Stimulated activated naive CD8-positive, alpha-beta T cell treated with anti-CD3 and anti-CD28 coated beads, Interleukin-15, Interleukin-2, amounts not matched to agents 100 ng/mL and 50 ng/mL, for 24 hours (primary cell): ENCODE results near the gene DHX30.
"Not testable (repeated sequence)": the region's sequence is repeated elsewhere in the genome, so short reads cannot be mapped to it uniquely, and the experiment has no call there.

ENCODE experiments used
- H3K27ac Mint-ChIP-seq: one replicate; pipeline ENCODE4 v1.8.0; 2021; ENCODE audit warnings: mild to moderate bottlenecking, mixed read lengths
- H3K27me3 Mint-ChIP-seq: one replicate; pipeline ENCODE4 v1.8.0; 2021; ENCODE audit warnings: mixed read lengths
- H3K36me3 Mint-ChIP-seq: one replicate; pipeline ENCODE4 v1.8.0; 2021; ENCODE audit warnings: low read depth, mixed read lengths
- H3K4me1 Mint-ChIP-seq: one replicate; pipeline ENCODE4 v1.8.0; 2021; ENCODE audit warnings: low read depth, mixed read lengths
- H3K4me3 Mint-ChIP-seq: one replicate; pipeline ENCODE4 v1.8.0; 2021; ENCODE audit warnings: mild to moderate bottlenecking, mixed read lengths
- H3K9me3 Mint-ChIP-seq: one replicate; pipeline ENCODE4 v1.8.0; 2021; ENCODE audit warnings: mixed read lengths

DHX30 gene

DNA sequence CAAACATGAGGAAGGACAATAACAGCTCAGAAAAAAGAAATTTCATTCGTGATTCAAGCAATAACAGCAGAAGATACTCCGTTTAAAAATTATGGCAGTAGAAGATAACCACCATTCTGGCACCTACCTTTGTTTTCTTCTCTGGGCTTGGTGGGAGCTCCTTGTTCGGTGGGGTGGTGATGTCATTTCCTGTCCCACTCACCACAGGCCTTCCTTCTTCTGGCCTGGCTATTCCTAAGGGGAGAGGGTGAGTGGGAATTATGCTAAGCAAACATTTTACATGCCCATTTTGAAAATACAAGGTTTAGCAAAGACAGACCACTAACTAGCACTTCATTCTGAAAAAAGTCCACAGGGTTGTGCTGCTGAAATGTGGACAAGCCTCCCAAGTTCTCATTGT lies 74.4 kb downstream of the DHX30 start:
- Mint-ChIP-seq H3K9me3 (no peaks in the 10 kb centered on the region), H3K27me3 (no peaks in the 10 kb centered on the region), H3K27ac (no peak overlapping the region), H3K36me3 (peaks cover 15% of the 10 kb centered on the region), H3K4me1 (peaks cover 10% of the 10 kb centered on the region), H3K4me3 (no peak overlapping the region)

GRCh38 chr3:47877719-47878118 lies 74.8 kb downstream of the DHX30 start:
- Mint-ChIP-seq H3K27me3 (no peaks in the 10 kb centered on the region), H3K4me3 (no peak overlapping the region), H3K4me1 (peaks cover 10% of the 10 kb centered on the region), H3K36me3 (peaks cover 15% of the 10 kb centered on the region), H3K27ac (no peak overlapping the region), H3K9me3 (no peaks in the 10 kb centered on the region)

DNA sequence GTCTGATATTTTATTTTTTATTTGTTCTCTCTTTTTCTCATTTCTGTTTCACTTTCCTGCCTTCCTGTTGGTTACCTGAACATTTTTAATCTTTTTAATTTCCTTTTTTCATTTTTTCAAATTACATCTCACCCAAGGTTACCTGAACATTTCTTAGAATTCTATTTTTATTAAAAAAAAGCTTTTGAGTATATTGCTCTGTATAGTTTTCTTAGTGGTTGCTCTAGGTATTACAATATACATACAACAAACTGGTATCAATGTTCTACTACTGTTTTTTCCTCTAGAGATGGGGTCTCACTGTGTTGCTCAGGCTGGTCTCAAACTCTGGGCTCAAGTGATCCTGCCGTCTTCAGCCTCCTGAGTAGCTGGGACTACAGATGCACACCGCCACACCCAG lies 79.4 kb downstream of the DHX30 start:
- Mint-ChIP-seq H3K27ac (no peak overlapping the region), H3K9me3 (peaks cover 3% of the 10 kb centered on the region), H3K27me3 (no peaks in the 10 kb centered on the region), H3K4me3 (no peak overlapping the region), H3K4me1 (peaks cover 11% of the 10 kb centered on the region), H3K36me3 (peaks cover 33% of the 10 kb centered on the region)

GRCh38 chr3:47884603-47885002 lies 81.7 kb downstream of the DHX30 start:
- peaks cover 3% of the 10 kb centered on the region for H3K9me3 Mint-ChIP-seq
- H3K27me3 Mint-ChIP-seq: no peaks in the 10 kb centered on the region
- H3K4me1 Mint-ChIP-seq: peaks cover 4% of the 10 kb centered on the region
- H3K27ac Mint-ChIP-seq: no peak overlapping the region
- H3K4me3 Mint-ChIP-seq: no peak overlapping the region
- peaks cover 37% of the 10 kb centered on the region for H3K36me3 Mint-ChIP-seq

- no peak overlapping the region for H3K27ac Mint-ChIP-seq
- H3K4me3 Mint-ChIP-seq: no peak overlapping the region
- peaks cover 4% of the 10 kb centered on the region for H3K4me1 Mint-ChIP-seq
- H3K36me3 Mint-ChIP-seq: peaks cover 37% of the 10 kb centered on the region
- no peaks in the 10 kb centered on the region for H3K27me3 Mint-ChIP-seq
- H3K9me3 Mint-ChIP-seq: peaks cover 3% of the 10 kb centered on the region
Measured at GRCh38 chr3:47885168-47885567, 82.2 kb downstream of the DHX30 start.

GRCh38 chr3:47887991-47888390 lies 85.1 kb downstream of the DHX30 start:
- H3K36me3 Mint-ChIP-seq: peaks cover 57% of the 10 kb centered on the region
- H3K27me3 Mint-ChIP-seq, H3K4me3 Mint-ChIP-seq, H3K4me1 Mint-ChIP-seq, H3K27ac Mint-ChIP-seq, H3K9me3 Mint-ChIP-seq: not testable (repeated sequence)

- H3K4me3 Mint-ChIP-seq: no peak overlapping the region
- peaks cover 3% of the 10 kb centered on the region for H3K9me3 Mint-ChIP-seq
- H3K36me3 Mint-ChIP-seq: peaks cover 52% of the 10 kb centered on the region
- peak overlapping the region; percentile 7 for H3K27ac Mint-ChIP-seq
- H3K4me1 Mint-ChIP-seq: peaks cover 4% of the 10 kb centered on the region
- H3K27me3 Mint-ChIP-seq: no peaks in the 10 kb centered on the region
Measured at GRCh38 chr3:47888986-47889757, 86.2 kb downstream of the DHX30 start.

- Mint-ChIP-seq H3K27ac (no peak overlapping the region), H3K27me3 (no peaks in the 10 kb centered on the region), H3K36me3 (peaks cover 48% of the 10 kb centered on the region), H3K9me3 (peaks cover 3% of the 10 kb centered on the region), H3K4me3 (no peak overlapping the region), H3K4me1 (peaks cover 4% of the 10 kb centered on the region)
Measured at GRCh38 chr3:47890126-47890827, 87.3 kb downstream of the DHX30 start.

GRCh38 chr3:47890828-47891612 lies 88.1 kb downstream of the DHX30 start:
- Mint-ChIP-seq H3K4me1 (peaks cover 4% of the 10 kb centered on the region), H3K4me3 (no peak overlapping the region), H3K9me3 (peaks cover 3% of the 10 kb centered on the region), H3K27ac (no peak overlapping the region), H3K36me3 (peaks cover 48% of the 10 kb centered on the region), H3K27me3 (no peaks in the 10 kb centered on the region)

DNA sequence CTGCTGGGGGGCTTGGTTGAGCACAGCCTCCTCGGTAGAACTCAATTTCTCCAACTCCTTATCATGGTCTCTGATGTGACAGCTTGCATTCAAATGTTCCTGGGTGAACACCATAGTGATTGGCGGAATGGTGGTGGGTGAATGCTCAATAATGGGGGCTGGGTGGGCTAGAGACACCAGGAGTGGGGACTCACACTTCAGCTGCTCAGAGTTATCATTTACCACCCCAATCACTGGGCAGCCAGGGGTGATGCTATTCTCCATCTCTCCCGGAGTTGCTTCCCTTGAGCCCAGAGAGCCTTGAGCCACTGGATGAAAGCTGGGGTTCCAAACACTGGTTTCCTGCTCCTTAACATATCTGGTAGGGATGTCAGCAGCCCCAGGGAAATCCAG lies 88.7 kb downstream of the DHX30 start:
- peaks cover 2% of the 10 kb centered on the region for H3K9me3 Mint-ChIP-seq
- H3K27me3 Mint-ChIP-seq: no peaks in the 10 kb centered on the region
- no peak overlapping the region for H3K4me3 Mint-ChIP-seq
- H3K4me1 Mint-ChIP-seq: peaks cover 3% of the 10 kb centered on the region
- H3K36me3 Mint-ChIP-seq: peaks cover 45% of the 10 kb centered on the region
- H3K27ac Mint-ChIP-seq: no peak overlapping the region

GRCh38 chr3:47892286-47893040 lies 89.5 kb downstream of the DHX30 start:
- H3K4me3 Mint-ChIP-seq: no peak overlapping the region
- H3K4me1 Mint-ChIP-seq: no peaks in the 10 kb centered on the region
- H3K27me3 Mint-ChIP-seq: no peaks in the 10 kb centered on the region
- H3K9me3 Mint-ChIP-seq: no peaks in the 10 kb centered on the region
- no peak overlapping the region for H3K27ac Mint-ChIP-seq
- peaks cover 46% of the 10 kb centered on the region for H3K36me3 Mint-ChIP-seq

DNA sequence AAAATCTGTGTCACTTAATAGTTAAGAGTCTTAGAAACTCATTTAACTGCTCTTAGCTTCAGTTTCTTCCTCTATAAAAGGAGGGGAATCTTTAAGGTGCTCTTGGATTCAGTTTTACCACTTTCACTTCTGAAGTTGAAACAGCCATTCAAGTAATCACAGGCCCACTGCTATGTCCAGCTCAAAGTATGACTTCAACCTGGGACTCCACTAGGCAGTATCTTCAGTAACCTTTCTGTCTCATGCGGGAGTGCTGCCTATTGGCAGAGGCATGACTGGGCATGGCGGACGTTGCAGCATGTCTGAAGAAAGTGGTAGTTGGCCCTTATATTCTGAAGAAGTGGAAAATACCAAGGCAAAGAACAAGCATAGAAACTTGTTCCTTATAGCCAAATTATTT lies 92.3 kb downstream of the DHX30 start:
- Mint-ChIP-seq H3K27me3 (no peaks in the 10 kb centered on the region), H3K9me3 (no peaks in the 10 kb centered on the region), H3K4me3 (no peak overlapping the region), H3K27ac (no peak overlapping the region), H3K4me1 (peaks cover 5% of the 10 kb centered on the region), H3K36me3 (peaks cover 46% of the 10 kb centered on the region)

GRCh38 chr3:47896736-47897135 lies 93.8 kb downstream of the DHX30 start:
- Mint-ChIP-seq H3K9me3 (no peaks in the 10 kb centered on the region), H3K4me3 (no peak overlapping the region), H3K27me3 (no peaks in the 10 kb centered on the region), H3K27ac (peak overlapping the region; percentile 8), H3K36me3 (peaks cover 38% of the 10 kb centered on the region), H3K4me1 (peaks cover 5% of the 10 kb centered on the region)

DNA sequence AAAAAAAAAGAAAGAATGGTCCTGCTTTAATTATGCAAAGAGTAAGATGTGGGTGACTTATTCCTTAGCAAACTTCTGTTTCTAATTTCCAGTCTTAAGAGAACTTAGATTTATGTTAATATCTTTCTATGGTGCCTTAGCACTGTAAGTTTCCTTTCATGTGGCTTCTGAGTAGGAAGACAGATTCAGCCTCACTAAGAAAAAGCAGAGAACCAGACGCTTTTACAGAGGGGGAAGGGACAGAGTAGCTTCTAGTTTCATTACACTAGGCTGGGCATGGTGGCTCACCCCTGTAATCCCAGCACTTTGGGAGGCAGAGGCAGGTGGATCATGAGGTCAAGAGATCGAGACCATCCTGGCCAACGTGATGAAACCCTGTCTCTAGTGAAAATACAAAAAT lies 95.0 kb downstream of the DHX30 start:
- no peak overlapping the region for H3K4me3 Mint-ChIP-seq
- H3K4me1 Mint-ChIP-seq: peaks cover 5% of the 10 kb centered on the region

More for the DNA sequence above, 95.0 kb downstream of the DHX30 start:
- no peak overlapping the region for H3K27ac Mint-ChIP-seq
- peaks cover 28% of the 10 kb centered on the region for H3K36me3 Mint-ChIP-seq
- no peaks in the 10 kb centered on the region for H3K27me3 Mint-ChIP-seq
- H3K9me3 Mint-ChIP-seq: no peaks in the 10 kb centered on the region
